ENCODE measurements around the gene NEURL1B.

The NEURL1B gene

GRCh38 chr5:172683264-172683644 lies 42.2 kb downstream of the NEURL1B start:
- DNase-seq = no peak

- peak; percentile 54 to 59 for DNase-seq
Measured at GRCh38 chr5:172683645-172684471, 42.8 kb downstream of the NEURL1B start.

GRCh38 chr5:172685091-172685490 lies 44.0 kb downstream of the NEURL1B start:
- DNase-seq = no peak

GRCh38 chr5:172686111-172686510 lies 45.0 kb downstream of the NEURL1B start:
- no peak for DNase-seq

GRCh38 chr5:172686539-172687390 lies 45.7 kb downstream of the NEURL1B start:
- no peak for DNase-seq

GRCh38 chr5:172687940-172688339 lies 46.9 kb downstream of the NEURL1B start:
- DNase-seq = no peak

GRCh38 chr5:172688349-172689217 lies 47.5 kb downstream of the NEURL1B start:
- DNase-seq = peak; percentile 8 to 11

GRCh38 chr5:172689218-172689572 lies 48.1 kb downstream of the NEURL1B start:
- DNase-seq = no peak

GRCh38 chr5:172689801-172690200 lies 48.7 kb downstream of the NEURL1B start:
- DNase-seq = no peak

- no peak for DNase-seq
Measured at GRCh38 chr5:172690258-172691075, 49.4 kb downstream of the NEURL1B start.

GRCh38 chr5:172691886-172692285 lies 50.8 kb downstream of the NEURL1B start:
- no peak for DNase-seq

GRCh38 chr5:172692451-172692850 lies 51.4 kb downstream of the NEURL1B start:
- no peak for DNase-seq

- DNase-seq = no peak
Measured at GRCh38 chr5:172692981-172693380, 51.9 kb downstream of the NEURL1B start.

- DNase-seq = no peak
Measured at GRCh38 chr5:172694061-172694460, 53.0 kb downstream of the NEURL1B start.

GRCh38 chr5:172694541-172694940 lies 53.5 kb downstream of the NEURL1B start:
- DNase-seq = no peak

GRCh38 chr5:172695232-172696054 lies 54.4 kb downstream of the NEURL1B start:
- no peak for DNase-seq

- no peak for DNase-seq
Measured at GRCh38 chr5:172696171-172696849, 55.2 kb downstream of the NEURL1B start.

- DNase-seq = peak; percentile 80 to 82
Measured at GRCh38 chr5:172697123-172698121, 56.4 kb downstream of the NEURL1B start.

GRCh38 chr5:172699423-172699822 lies 58.4 kb downstream of the NEURL1B start:
- DNase-seq = no peak
